ENCODE data around the gene SLC66A1.

- TF ChIP-seq EZH2 (IDR thresholded peaks at IDR 0.05): no peak
- TF ChIP-seq CTCF (IDR thresholded peaks at IDR 0.05): no peak
Observed at GRCh38 chr1:19367584-19368041, 55.5 kb downstream of the SLC66A1 start.
